HG03565 (cell line): ENCODE data around the gene MEF2A.

ENCODE experiments used
- ATAC-seq: cut with Tn5 transposase; IDR thresholded peaks from one replicate; pipeline ENCODE4 v1.9.1; 2021; ENCODE audit warnings: mild to moderate bottlenecking, moderate library complexity; ENCODE audit not compliant: unreplicated experiment

The MEF2A gene

GRCh38 chr15:99604865-99605264, 39.1 kb downstream of the MEF2A start:
- no peak for ATAC-seq

- no peak for ATAC-seq
Observed at GRCh38 chr15:99605490-99605931, 39.7 kb downstream of the MEF2A start.

GRCh38 chr15:99605990-99606389, 40.2 kb downstream of the MEF2A start:
- ATAC-seq: no peak

- ATAC-seq: no peak
Observed at GRCh38 chr15:99606646-99607045, 40.9 kb downstream of the MEF2A start.

- no peak for ATAC-seq
Observed at GRCh38 chr15:99613481-99613880, 47.7 kb downstream of the MEF2A start.

- no peak for ATAC-seq
Observed at GRCh38 chr15:99613887-99614647, 48.3 kb downstream of the MEF2A start.

GRCh38 chr15:99614749-99615288, 49.0 kb downstream of the MEF2A start:
- no peak for ATAC-seq

GRCh38 chr15:99615460-99615859, 49.7 kb downstream of the MEF2A start:
- no peak for ATAC-seq

GRCh38 chr15:99616129-99616528, 50.3 kb downstream of the MEF2A start:
- no peak for ATAC-seq

- ATAC-seq: no peak
Observed at GRCh38 chr15:99616773-99617342, 51.1 kb downstream of the MEF2A start.

- no peak for ATAC-seq
Observed at GRCh38 chr15:99618941-99619411, 53.2 kb downstream of the MEF2A start.

- ATAC-seq: no peak
Observed at GRCh38 chr15:99619712-99620111, 53.9 kb downstream of the MEF2A start.

- ATAC-seq: no peak
Observed at GRCh38 chr15:99620178-99620577, 54.4 kb downstream of the MEF2A start.

GRCh38 chr15:99621767-99622166, 56.0 kb downstream of the MEF2A start:
- ATAC-seq: no peak

- ATAC-seq: no peak
Observed at GRCh38 chr15:99628374-99629001, 62.7 kb downstream of the MEF2A start.

- peak; percentile 14 for ATAC-seq
Observed at GRCh38 chr15:99630607-99631131, 64.9 kb downstream of the MEF2A start.

GRCh38 chr15:99631255-99631654, 65.5 kb downstream of the MEF2A start:
- peak; percentile 76 for ATAC-seq

GRCh38 chr15:99632521-99632920, 66.7 kb downstream of the MEF2A start:
- ATAC-seq: no peak

- ATAC-seq: no peak
Observed at GRCh38 chr15:99633655-99634054, 67.9 kb downstream of the MEF2A start.

- ATAC-seq: no peak
Observed at GRCh38 chr15:99634576-99634975, 68.8 kb downstream of the MEF2A start.

GRCh38 chr15:99635145-99635544, 69.4 kb downstream of the MEF2A start:
- ATAC-seq: no peak
